GM10248 (cell line): ENCODE results near the gene ANKMY1.

ENCODE experiments used
- CTCF ChIA-PET: fragments of 300-600 bp; sonication (Branson Sonifier 250); formaldehyde crosslinking; extraction: SDS; loops from one replicate; lab custom pipeline; 2021; ENCODE audit warnings: antibody characterized with exemption; lab: Yijun Ruan, JAX
- POLR2A ChIA-PET: fragments of 350-650 bp; sonication (Branson Sonifier 250); formaldehyde crosslinking; extraction: SDS; loops from one replicate; lab custom pipeline; 2020; ENCODE audit warnings: antibody characterized with exemption; lab: Yijun Ruan, JAX
- DNase-seq: peaks from one replicate; pipeline ENCODE4 v3.0.0; 2012; ENCODE audit errors: extremely low spot score
- CTCF ChIP-seq: IDR thresholded peaks from 2 replicates; pipeline ENCODE4 v1.5.1; 2012; ENCODE audit warnings: mild to moderate bottlenecking, low read depth; ENCODE audit errors: extremely low read depth, missing control alignments, control extremely low read depth

The ANKMY1 gene

DNA sequence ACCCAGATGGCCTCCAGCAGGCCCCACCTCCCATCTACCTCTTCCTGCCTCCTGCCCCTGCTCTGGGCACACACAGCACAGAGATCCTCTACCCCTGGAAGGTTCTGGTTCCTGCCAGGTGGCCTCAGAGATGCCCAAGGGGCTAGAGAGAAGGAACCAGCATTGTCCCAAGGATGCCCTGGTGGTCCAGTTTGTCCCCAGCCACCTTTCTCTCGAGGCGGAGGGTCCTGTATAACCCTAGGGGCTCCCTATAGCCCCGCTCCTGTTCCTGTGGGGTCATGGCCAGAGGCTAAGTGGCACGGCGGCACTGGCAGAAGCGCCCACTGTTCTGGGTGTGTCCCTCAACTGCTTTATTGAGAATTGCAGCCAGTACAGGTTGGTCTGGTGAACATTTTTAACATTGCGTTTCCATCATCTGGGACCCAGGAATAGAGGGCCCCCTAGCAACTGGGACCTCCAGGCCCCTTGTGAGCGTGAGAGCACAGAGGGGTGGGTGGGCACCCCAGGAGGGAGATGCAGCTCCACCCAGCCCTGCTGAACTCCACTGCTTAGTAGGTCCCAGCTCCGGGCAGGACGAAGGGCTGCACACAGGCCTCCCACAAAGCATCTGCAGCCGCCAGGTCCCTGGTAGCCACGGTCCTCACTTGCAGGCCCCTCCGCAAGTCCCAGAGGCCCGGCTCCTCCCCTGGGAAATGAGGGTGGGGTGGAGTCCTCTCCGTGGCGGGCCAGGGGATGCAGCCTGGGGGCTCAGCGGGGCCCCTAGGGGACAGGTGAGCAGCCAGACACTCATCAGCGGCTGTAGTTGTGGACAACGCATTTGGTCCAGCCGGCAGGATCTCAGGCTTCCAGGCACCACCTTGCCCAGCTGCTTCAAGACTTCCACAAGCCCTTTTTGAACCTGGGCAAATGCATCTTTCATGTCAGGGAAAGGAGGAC is 89.2 kb downstream of the ANKMY1 start:
- POLR2A ChIA-PET: no interaction called here
- TF ChIP-seq CTCF: no peak
- CTCF ChIA-PET: no interaction called here
- no peak for DNase-seq

GRCh38 chr2:240467659-240468302 is 90.0 kb downstream of the ANKMY1 start:
- CTCF ChIA-PET: no interaction called here
- POLR2A ChIA-PET: no interaction called here
- no peak for DNase-seq
- TF ChIP-seq CTCF: no peak

GRCh38 chr2:240467149-240467642 is 90.6 kb downstream of the ANKMY1 start:
- no peak for TF ChIP-seq CTCF
- no peak for DNase-seq
- CTCF ChIA-PET: no interaction called here
- POLR2A ChIA-PET: no interaction called here

- TF ChIP-seq CTCF: no peak
- POLR2A ChIA-PET: no interaction called here
- CTCF ChIA-PET: no interaction called here
- DNase-seq: no peak
Measured at GRCh38 chr2:240466579-240467148, 91.1 kb downstream of the ANKMY1 start.

DNA sequence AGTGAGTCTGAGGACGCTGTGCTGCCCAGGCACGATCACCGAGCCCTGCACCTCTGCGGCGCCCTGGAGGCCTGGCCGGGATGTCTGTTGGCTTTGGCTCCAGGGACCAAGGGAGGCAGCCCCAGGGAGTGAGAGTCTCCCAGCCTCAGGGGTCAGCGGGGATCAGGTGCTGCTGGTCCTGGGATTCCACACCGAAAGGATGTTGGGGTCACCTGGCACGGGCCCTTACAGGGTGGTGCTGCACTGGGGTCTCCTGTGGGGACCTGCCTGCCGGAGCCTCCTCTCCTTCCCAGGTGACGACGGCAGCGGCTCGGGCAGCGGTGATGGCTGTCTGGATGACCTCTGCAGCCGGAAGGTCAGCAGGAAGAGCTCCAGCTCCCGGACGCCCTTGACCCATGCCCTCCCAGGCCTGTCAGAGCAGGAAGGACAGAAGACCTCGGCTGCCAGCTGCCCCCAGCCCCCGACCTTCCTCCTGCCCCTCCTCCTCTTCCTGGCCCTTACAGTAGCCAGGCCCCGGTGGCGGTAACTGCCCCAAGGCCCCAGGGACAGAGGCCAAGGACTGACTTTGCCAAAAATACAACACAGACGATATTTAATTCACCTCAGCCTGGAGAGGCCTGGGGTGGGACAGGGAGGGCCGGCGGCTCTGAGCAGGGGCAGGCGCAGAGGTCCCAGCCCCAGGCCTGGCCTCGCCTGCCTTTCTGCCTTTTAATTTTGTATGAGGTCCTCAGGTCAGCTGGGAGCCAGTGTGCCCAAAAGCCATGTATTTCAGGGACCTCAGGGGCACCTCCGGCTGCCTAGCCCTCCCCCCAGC is 91.8 kb downstream of the ANKMY1 start:
- no peak for TF ChIP-seq CTCF
- POLR2A ChIA-PET: no interaction called here
- CTCF ChIA-PET: interaction anchor here (1.2 kb wide), 1 partner anchor 48 kb away, joined by 4 read pairs; no protein-coding TSS in a partner anchor
- no peak for DNase-seq
